Panc1 (cell line): Measurements from ENCODE around the gene CHMP5. TPM values are rescaled to one million over a fixed set of nuclear protein-coding genes. Genes with fewer than 3 reads are reported as not detected.

ENCODE experiments used
- ATAC-seq: fragments of 200-7000 bp; cut with Tn5 transposase; 2 replicates; pipeline ENCODE4 v1.9.1; 2020; ENCODE audit warnings: mild to moderate bottlenecking, moderate library complexity
- BruUV-seq: library from RNA; stranded (reverse); fragments of 400-500 nt; replicated peaks from 2 replicates; lab custom pipeline; 2021; lab: Mats Ljungman, UMichigan
- CTCF ChIA-PET: fragments of 300-600 bp; sonication (Branson Sonifier 250); formaldehyde crosslinking; loops from one replicate; lab custom pipeline; 2022; ENCODE audit warnings: antibody characterized with exemption; lab: Charles Lee
- POLR2A ChIA-PET: fragments of 300-600 bp; sonication (Branson Sonifier 250); formaldehyde crosslinking; loops from one replicate; lab custom pipeline; 2022; ENCODE audit warnings: antibody characterized with exemption; lab: Charles Lee
- DNase-seq: peaks from one replicate; pipeline ENCODE4 v3.0.0-alpha.2; 2010; ENCODE audit warnings: low read depth, low spot score
- H3K27ac ChIP-seq: 2 replicates; pipeline ENCODE4 v1.5.1; 2011; ENCODE audit warnings: mild to moderate bottlenecking, low read length, inconsistent platforms
- H3K27me3 ChIP-seq: fragments of 200-500 bp; sonication (Bioruptor generic); 2 replicates; pipeline ENCODE4 v1.6.0; 2014; ENCODE audit warnings: low read length, inconsistent platforms; ENCODE audit not compliant: control insufficient read depth, insufficient read depth
- H3K36me3 ChIP-seq: fragments of 200-500 bp; sonication (Bioruptor generic); 2 replicates; pipeline ENCODE4 v1.5.1; 2014; ENCODE audit warnings: inconsistent platforms, mild to moderate bottlenecking, low read length, moderate library complexity; ENCODE audit not compliant: control insufficient read depth, insufficient read depth
- H3K4me1 ChIP-seq: 2 replicates; pipeline ENCODE4 v1.5.1; 2011; ENCODE audit warnings: inconsistent platforms, mild to moderate bottlenecking, low read length, moderate library complexity; ENCODE audit not compliant: control insufficient read depth, insufficient read depth
- H3K4me3 ChIP-seq, 2 experiments: 2 replicates each; pipeline ENCODE4 v1.5.1; 2011 to 2012; ENCODE audit warnings: low read depth in 2 of 2, low read length in 2 of 2, mild to moderate bottlenecking in 2 of 2, inconsistent platforms in 1 of 2, moderate library complexity in 1 of 2
- H3K9me3 ChIP-seq: fragments of 200-500 bp; sonication (Bioruptor generic); 2 replicates; pipeline ENCODE4 v1.5.1; 2014; ENCODE audit warnings: low read depth, mild to moderate bottlenecking, inconsistent platforms, low read length, moderate library complexity; ENCODE audit not compliant: control insufficient read depth, insufficient read depth
- CTCF ChIP-seq: fragments of 450-650 bp; IDR thresholded peaks from 2 replicates; pipeline ENCODE4 v1.5.1; 2017; ENCODE audit warnings: mild to moderate bottlenecking
- POLR2AphosphoS5 ChIP-seq: IDR thresholded peaks from 2 replicates; pipeline ENCODE4 v1.6.1; 2012; ENCODE audit warnings: mild to moderate bottlenecking, low read depth, low read length, moderate library complexity
- REST ChIP-seq, 2 experiments: IDR thresholded peaks; 2 replicates each; pipeline ENCODE4 v1.6.1; 2011 to 2012; ENCODE audit warnings: low read depth in 2 of 2, control low read depth in 1 of 2, low read length in 1 of 2, mild to moderate bottlenecking in 1 of 2, moderate library complexity in 1 of 2; ENCODE audit not compliant: insufficient read depth in 1 of 2
- SIN3A ChIP-seq: IDR thresholded peaks from 2 replicates; pipeline ENCODE4 v1.6.1; 2012; ENCODE audit warnings: low read depth, mild to moderate bottlenecking, low read length, moderate library complexity, borderline replicate concordance; ENCODE audit not compliant: insufficient read depth
- TCF7L2 ChIP-seq: IDR thresholded peaks from 2 replicates; pipeline ENCODE4 v1.6.1; 2011; ENCODE audit warnings: mild to moderate bottlenecking, low read depth, low read length, inconsistent platforms
- in situ Hi-C: cut with HindIII; loops from 2 replicates; pipeline ENCODE4 v1.10.0; 2016; ENCODE audit warnings: low sequenced_read_pairs, low pct_unique_long_range_greater_than_20kb
- intact Hi-C: fragments of 100-400 bp; cut with micrococcal nuclease; formaldehyde crosslinking; loops from one replicate; pipeline ENCODE4 v1.10.0; 2022; ENCODE audit not compliant: unreplicated experiment
- total RNA-seq: library from RNA; stranded (reverse); gene quantifications from one replicate; pipeline ENCODE4 v1.2.1, GENCODE V29; 2021; ENCODE audit not compliant: unreplicated experiment

CHMP5 gene
- total RNA-seq, 1 experiment from 2014 or later = 74.5 TPM

- Histone ChIP-seq H3K27ac (no peak overlapping the region), H3K4me3 (no peak overlapping the region), H3K9me3 (no peaks in the 10 kb centered on the region), H3K4me1 (0 out of 2 replicates have a peak, but pooled peaks cover 2% of the 10 kb centered on the region), H3K27me3 (no peaks in the 10 kb centered on the region; the same call in 1 of the 2 replicates), H3K36me3 (no peaks in the 10 kb centered on the region)
- intact Hi-C loops = no loop called here
- ChIA-PET CTCF (no interaction called here), POLR2A (no interaction called here)
- in situ Hi-C loops = no loop called here
- BruUV-seq = no TSS peak
- no peak for DNase-seq
- TF ChIP-seq REST (IDR thresholded peaks at IDR 0.05; ENCODE audit: insufficient read depth in 1 of 2, low read depth in 2 of 2, low read length in 1 of 2) (no peak), TCF7L2 (no peak), POLR2AphosphoS5 (no peak), SIN3A (no peak), CTCF (no peak)
- ATAC-seq = no peak
These were observed 43.3 kb upstream of the CHMP5 start for GRCh38 chr9:33221568-33221884.

- TF ChIP-seq SIN3A (no peak), REST (IDR thresholded peaks at IDR 0.05; ENCODE audit: insufficient read depth in 1 of 2, low read depth in 2 of 2, low read length in 1 of 2) (no peak), TCF7L2 (no peak), POLR2AphosphoS5 (no peak)
- Histone ChIP-seq H3K4me1 (0 out of 2 replicates have a peak, but pooled peaks cover 2% of the 10 kb centered on the region), H3K9me3 (no peaks in the 10 kb centered on the region), H3K4me3 (no peak overlapping the region), H3K27ac (no peak overlapping the region), H3K36me3 (no peaks in the 10 kb centered on the region), H3K27me3 (no peaks in the 10 kb centered on the region; the same call in 1 of the 2 replicates)
- ChIA-PET CTCF (no interaction called here), POLR2A (no interaction called here)
- intact Hi-C loops = no loop called here
- BruUV-seq = no TSS peak
- DNase-seq = no peak
- in situ Hi-C loops = no loop called here
- ATAC-seq = no peak
These were observed 42.8 kb upstream of the CHMP5 start for GRCh38 chr9:33222031-33222430.
